Stimulated activated CD4-positive, alpha-beta T cell treated with anti-CD3 and anti-CD28 coated beads, Interleukin-12 subunit alpha, Interleukin-12 subunit beta, amount 100 ng/mL, for 4 hours (primary cell): Measurements from ENCODE around the gene FOXD2.

Experiments
- DNase-seq: peaks from one replicate; pipeline ENCODE4 v3.0.0-alpha.2; 2020

The FOXD2 gene

DNA sequence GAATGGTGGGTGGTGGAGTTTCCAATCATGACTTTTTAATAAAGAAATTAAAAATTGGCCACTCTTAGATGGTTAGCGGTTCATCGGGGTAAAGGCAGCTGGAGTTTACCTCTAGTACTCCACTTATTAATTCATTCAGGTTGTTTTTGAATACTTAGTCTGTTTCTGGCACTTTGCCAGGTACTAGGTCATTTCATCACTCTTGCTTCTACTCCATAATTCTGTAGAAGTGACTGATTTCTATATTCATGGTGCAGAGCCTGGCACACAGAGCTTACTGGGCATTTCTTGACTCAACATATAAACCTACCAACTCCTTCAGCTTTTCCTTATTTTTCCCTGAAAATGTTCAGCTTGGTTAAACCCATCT is 31.5 kb downstream of the FOXD2 start:
- DNase-seq = no peak

DNA sequence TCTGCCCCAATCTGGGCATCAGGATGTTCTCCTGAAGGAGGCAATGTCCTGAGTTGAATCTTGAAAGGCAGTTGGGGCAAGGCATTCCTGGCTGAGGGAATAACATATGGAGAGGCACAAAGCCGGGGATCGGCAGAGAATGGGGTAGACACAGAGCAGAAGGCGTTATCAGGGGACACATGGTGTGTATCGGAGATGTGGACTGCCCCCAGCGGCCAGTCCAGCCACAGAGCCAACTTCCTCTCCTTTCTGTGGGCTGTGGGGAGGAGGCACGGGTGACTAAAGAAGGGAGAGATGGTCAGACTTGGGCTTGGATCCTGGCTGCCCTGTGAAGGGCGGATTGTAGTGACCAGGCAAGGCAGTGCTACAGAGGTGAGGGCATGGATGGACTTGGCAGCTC is 32.1 kb downstream of the FOXD2 start:
- no peak for DNase-seq

DNA sequence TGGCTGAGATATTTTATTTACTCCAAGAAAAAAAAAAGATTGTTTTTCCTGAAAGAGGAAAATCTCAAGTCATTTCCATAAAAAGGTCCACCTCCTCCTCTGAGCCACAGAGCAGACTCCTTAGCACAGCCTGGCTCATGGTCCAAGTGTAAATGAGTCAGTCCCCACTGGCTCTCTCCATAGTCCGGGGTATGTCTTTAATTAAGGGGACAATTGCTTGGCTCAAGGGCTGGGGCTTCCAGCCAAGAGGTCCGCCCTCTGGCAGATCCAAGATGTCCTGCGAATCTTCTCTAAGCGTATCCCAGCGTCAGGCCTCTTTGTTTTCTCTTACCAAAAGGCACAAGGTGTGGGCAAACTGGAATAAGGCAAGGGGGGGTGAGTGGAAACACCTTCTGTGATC is 33.3 kb downstream of the FOXD2 start:
- no peak for DNase-seq

DNA sequence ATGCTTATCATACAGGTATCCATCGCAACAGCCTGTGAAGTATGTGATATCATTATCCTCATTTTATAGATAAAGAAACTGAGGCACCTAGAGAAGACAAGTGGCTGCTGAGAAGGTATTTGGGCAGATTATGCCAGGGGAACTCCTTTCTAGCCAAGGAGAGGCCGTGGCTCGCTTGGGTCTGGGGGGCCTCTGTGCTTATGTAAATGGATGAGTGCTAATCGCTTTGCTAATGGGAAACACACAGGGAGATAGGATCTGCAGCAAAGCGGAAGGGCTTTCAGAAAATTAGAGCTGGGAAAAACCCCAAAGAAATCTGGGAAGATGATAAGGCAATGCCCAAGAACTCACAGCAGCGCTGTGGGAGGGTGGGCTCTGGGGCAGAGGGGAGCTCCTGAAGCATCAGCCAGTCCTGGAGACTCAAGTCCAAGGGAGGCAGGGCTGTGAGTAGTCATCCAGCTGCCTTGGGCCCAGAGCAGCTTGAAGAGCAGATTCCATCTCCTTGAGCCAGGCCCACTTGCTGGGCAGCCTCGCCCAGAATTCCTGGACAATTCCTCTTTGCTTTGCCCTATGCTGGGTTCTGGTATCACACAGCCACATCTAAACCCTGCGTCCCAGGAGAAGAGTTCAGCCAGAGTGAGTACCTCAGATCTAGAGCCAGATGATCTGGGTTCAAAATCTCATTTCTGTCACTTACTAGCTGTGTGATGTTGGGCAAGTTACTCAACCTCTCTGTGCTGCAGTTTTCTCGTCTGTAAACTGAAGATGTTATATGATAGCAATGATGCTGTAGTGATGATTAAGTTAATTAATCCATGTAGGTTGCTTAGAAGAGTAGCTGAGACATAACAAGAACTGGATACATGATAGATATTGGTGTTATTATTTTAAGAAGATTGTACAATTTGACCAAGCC is 36.7 kb downstream of the FOXD2 start:
- no peak for DNase-seq

DNA sequence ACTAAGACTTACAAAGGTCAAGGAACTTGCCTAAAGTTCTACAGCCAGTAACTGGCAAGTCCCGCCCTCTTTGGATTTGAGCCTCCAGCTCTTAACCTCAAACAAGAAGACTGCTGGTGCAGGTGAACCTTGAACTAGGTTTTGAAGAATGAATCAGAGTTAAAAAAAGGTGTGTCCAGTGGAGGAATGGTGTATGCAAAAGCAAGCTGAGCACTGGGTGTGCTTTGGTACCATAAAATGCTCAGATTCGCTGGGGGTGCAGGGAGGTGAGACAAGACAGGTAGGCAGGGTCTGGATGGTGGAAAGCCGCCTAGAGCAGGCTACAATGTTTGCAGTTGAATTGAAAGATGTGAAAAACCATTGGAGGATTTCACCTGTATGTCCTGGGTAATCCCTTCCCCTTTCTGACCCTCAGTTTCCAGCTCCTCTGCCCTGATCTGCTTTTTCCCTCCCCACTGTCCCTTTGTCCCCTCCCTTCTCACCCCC is 39.8 kb downstream of the FOXD2 start:
- no peak for DNase-seq

DNA sequence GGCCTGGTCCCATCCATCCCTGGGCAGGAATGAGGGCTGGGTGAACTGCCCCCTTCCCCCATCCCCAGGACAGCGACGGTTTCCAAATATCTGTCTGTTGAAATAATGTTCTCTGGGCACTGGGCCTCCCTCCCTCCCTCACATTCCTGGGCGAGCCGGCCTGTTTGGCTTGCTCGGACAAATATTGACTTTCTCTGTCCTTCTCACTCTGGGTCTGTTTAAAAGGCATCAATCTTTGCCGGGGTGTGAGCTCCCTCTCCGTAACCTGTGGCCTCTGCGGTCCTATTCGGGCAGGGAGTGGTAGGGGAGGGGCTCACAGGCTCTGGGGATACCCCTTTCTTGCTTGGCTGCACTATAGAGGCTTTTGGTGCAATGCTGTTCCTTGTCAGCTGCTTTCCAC is 40.2 kb downstream of the FOXD2 start:
- no peak for DNase-seq

DNA sequence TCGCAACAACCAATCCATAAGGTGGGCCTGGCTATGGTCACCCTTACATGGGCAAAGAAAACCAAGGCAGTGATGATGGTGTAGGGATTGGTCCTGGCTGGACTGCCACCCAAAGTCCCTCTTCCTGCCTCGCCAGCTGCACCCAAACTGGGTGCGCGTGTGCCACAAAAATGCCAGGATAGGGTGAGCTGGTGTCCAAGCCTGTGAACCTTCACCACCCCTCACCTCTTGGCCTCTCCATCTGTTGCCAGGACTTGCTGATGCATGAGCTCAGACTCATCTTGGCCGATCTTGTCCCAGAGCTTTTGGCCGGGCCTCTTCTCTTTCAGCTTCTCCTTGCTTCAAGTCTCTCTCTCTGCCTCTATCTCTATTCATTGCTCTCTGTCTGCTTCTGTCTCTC is 41.8 kb downstream of the FOXD2 start:
- no peak for DNase-seq

DNA sequence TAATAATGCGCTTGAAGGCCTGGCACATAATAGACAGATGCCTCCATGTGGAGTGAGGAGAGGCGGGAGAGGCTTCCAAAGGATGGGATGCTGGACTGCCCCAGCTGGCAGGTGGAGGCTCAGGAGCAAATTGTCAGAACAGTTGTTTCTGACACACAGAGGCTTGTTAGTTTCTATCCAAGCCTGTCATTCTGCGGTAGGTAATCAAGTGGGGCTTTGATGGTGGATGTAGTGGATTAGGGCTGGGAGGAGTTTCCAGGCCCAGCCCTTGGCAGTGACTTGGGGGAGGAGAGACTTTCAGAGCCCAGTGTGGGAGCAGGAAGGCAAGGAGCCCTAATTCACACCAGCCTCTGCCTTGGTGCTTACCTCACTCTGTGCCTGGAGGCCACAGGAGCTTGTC is 44.1 kb downstream of the FOXD2 start:
- DNase-seq = no peak

DNA sequence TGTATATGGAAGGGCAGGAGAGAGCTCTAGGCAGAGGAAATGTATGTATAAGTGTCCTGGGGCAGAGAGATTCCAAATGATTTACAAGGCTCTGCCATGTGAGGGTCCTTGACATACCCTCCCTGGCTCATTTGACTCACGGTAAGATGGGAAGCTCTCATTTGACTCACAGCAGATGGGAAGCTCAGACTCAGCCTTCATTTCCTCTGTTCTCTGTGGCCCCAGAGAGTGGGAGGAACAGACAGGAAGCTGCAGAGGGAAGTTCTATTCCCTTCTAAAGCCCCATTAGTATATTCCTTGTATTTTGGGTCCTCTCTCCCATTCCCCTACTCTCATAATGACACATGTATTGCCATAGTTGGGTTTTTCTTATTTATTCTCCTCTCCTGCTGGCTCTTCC is 44.9 kb downstream of the FOXD2 start:
- no peak for DNase-seq

DNA sequence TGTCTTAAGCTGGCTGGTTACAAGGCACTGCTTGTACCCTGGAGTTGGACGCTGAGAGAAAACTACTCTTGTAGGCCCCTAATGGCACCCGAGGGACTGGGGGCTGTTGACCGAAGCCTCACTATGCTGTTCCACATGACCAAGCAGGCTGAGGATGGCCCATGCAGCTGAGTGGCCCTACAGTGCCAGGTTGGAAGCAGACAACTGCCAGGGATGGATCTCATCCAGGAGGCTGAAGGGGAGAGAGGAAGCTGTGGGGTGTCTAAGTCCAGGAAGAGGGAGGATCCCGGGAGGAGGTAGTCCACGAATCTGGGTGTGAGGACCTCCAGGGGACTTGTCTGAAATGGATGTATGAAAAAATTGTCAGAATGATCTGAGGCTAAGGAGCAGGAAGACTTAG is 45.8 kb downstream of the FOXD2 start:
- DNase-seq = no peak

DNA sequence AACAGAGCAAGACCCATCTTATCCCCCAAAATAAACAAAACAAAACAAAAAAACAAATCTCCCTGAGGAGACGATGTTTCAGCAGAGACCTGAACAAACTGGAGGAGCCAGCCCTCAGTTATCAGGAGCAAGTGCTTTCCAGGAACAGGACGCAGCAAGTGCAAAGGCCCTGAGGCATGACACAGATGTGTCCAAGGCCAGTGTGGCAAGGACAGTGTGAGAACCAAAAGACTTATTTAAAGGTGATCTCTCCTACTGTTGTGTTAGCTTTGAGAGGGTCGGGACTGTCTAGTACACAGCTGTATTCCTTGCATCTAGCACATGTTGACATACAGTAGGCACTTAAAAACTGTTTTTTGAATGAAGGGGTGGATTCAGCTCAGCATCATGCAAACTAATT is 48.0 kb downstream of the FOXD2 start:
- DNase-seq = no peak

DNA sequence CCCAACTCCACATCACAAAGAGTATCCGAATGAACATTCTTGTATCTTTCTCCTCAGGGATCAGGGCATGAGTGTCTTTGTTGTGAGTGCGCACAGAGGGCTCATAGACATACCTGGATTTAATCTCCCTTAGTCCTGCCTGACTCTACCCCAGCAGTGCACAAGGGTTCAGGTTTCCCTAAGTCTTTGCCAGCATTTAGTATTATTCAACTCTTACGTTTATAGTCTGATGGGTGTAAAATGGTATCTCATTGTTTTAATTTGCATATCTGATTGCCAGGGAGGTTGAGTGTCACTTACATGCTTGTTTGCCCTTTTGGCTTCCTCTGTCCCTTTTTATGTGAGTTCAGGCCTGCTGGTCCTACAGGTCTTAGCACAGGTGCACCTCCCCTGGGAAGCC is 49.5 kb downstream of the FOXD2 start:
- no peak for DNase-seq

DNA sequence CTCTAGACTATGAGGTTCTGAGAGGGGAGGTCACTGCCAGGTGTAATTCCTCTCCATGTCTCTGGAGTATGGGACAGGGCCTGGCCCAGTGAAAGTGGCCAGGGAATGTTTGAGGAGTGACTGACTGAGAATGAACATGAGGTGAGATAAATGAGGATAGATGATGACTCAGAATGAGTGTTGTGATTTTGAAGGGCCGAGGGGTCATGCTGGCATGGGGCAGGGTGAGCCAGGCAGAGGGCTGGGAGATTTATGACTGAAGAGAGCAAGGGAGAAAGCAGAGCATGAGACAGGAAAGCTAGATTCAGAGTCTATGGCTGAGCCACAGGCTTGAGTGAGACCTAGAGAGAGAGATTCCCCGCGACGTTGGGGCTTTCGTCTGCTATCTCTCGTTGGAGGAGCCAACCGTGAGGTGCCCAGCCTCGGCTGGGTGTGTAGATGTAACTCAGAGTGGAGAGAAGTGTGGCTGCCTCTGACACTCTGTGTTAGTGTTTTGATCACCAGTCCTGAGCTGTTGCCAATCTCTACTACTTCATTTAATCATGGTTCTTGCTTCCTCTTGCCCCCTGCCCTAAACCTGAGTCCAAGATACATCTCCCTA is 50.1 kb downstream of the FOXD2 start:
- no peak for DNase-seq
